ENCODE measurements around the gene FAM111A.

The FAM111A gene

GRCh38 chr11:59191095-59191494 lies 48.4 kb downstream of the FAM111A start:
- H3K27me3 ChIP-seq (ENCODE audit: insufficient read depth, low read length): 0 out of 2 replicates have a peak, but pooled peaks cover 8% of the 10 kb centered on the region
- H2AFZ ChIP-seq (ENCODE audit: low read length, unreplicated experiment): no peak overlapping the region
- no peak overlapping the region for H3K4me3 ChIP-seq (ENCODE audit: low read depth, low read length)
- H3K79me2 ChIP-seq (ENCODE audit: control insufficient read depth, insufficient read depth, low read length, unreplicated experiment): no peaks in the 10 kb centered on the region
- no peaks in the 10 kb centered on the region for H3K4me1 ChIP-seq (ENCODE audit: control insufficient read depth, insufficient read depth, low read length, unreplicated experiment)
- no peaks in the 10 kb centered on the region for H3K36me3 ChIP-seq (ENCODE audit: insufficient read depth, low read length)
- no peak overlapping the region for H3K27ac ChIP-seq (ENCODE audit: low read depth, low read length)

GRCh38 chr11:59191890-59192289 lies 49.2 kb downstream of the FAM111A start:
- no peak overlapping the region for H3K27ac ChIP-seq (ENCODE audit: low read depth, low read length)
- no peaks in the 10 kb centered on the region for H3K79me2 ChIP-seq (ENCODE audit: control insufficient read depth, insufficient read depth, low read length, unreplicated experiment)
- H2AFZ ChIP-seq (ENCODE audit: low read length, unreplicated experiment): no peak overlapping the region
- no peaks in the 10 kb centered on the region for H3K4me1 ChIP-seq (ENCODE audit: control insufficient read depth, insufficient read depth, low read length, unreplicated experiment)
- 0 out of 2 replicates have a peak, but pooled peaks cover 8% of the 10 kb centered on the region for H3K27me3 ChIP-seq (ENCODE audit: insufficient read depth, low read length)
- no peak overlapping the region for H3K4me3 ChIP-seq (ENCODE audit: low read depth, low read length)
- no peaks in the 10 kb centered on the region for H3K36me3 ChIP-seq (ENCODE audit: insufficient read depth, low read length)

- Histone ChIP-seq H3K79me2 (ENCODE audit: control insufficient read depth, insufficient read depth, low read length, unreplicated experiment) (no peaks in the 10 kb centered on the region), H3K4me3 (ENCODE audit: low read depth, low read length) (no peak overlapping the region), H2AFZ (ENCODE audit: low read length, unreplicated experiment) (no peak overlapping the region), H3K36me3 (ENCODE audit: insufficient read depth, low read length) (no peaks in the 10 kb centered on the region), H3K27ac (ENCODE audit: low read depth, low read length) (no peak overlapping the region), H3K27me3 (ENCODE audit: insufficient read depth, low read length) (0 out of 2 replicates have a peak, but pooled peaks cover 8% of the 10 kb centered on the region), H3K4me1 (ENCODE audit: control insufficient read depth, insufficient read depth, low read length, unreplicated experiment) (no peaks in the 10 kb centered on the region)
Observed at GRCh38 chr11:59192446-59193020, 49.9 kb downstream of the FAM111A start.

- Histone ChIP-seq H3K36me3 (ENCODE audit: insufficient read depth, low read length) (no peaks in the 10 kb centered on the region), H2AFZ (ENCODE audit: low read length, unreplicated experiment) (no peak overlapping the region), H3K79me2 (ENCODE audit: control insufficient read depth, insufficient read depth, low read length, unreplicated experiment) (no peaks in the 10 kb centered on the region), H3K4me3 (ENCODE audit: low read depth, low read length) (no peak overlapping the region), H3K4me1 (ENCODE audit: control insufficient read depth, insufficient read depth, low read length, unreplicated experiment) (peaks cover 10% of the 10 kb centered on the region), H3K27ac (ENCODE audit: low read depth, low read length) (no peak overlapping the region), H3K27me3 (ENCODE audit: insufficient read depth, low read length) (0 out of 2 replicates have a peak, but pooled peaks cover 5% of the 10 kb centered on the region)
Observed at GRCh38 chr11:59193587-59194130, 51.0 kb downstream of the FAM111A start.

- Histone ChIP-seq H3K27ac (ENCODE audit: low read depth, low read length) (no peak overlapping the region), H2AFZ (ENCODE audit: low read length, unreplicated experiment) (no peak overlapping the region), H3K4me1 (ENCODE audit: control insufficient read depth, insufficient read depth, low read length, unreplicated experiment) (peaks cover 10% of the 10 kb centered on the region), H3K4me3 (ENCODE audit: low read depth, low read length) (no peak overlapping the region), H3K27me3 (ENCODE audit: insufficient read depth, low read length) (0 out of 2 replicates have a peak, but pooled peaks cover 5% of the 10 kb centered on the region), H3K79me2 (ENCODE audit: control insufficient read depth, insufficient read depth, low read length, unreplicated experiment) (no peaks in the 10 kb centered on the region), H3K36me3 (ENCODE audit: insufficient read depth, low read length) (no peaks in the 10 kb centered on the region)
Observed at GRCh38 chr11:59195586-59195985, 52.9 kb downstream of the FAM111A start.

GRCh38 chr11:59196777-59197176 lies 54.1 kb downstream of the FAM111A start:
- Histone ChIP-seq H3K4me3 (ENCODE audit: low read depth, low read length) (no peak overlapping the region), H3K27ac (ENCODE audit: low read depth, low read length) (no peak overlapping the region), H3K36me3 (ENCODE audit: insufficient read depth, low read length) (no peaks in the 10 kb centered on the region), H3K27me3 (ENCODE audit: insufficient read depth, low read length) (0 out of 2 replicates have a peak, but pooled peaks cover 5% of the 10 kb centered on the region), H3K79me2 (ENCODE audit: control insufficient read depth, insufficient read depth, low read length, unreplicated experiment) (no peaks in the 10 kb centered on the region), H2AFZ (ENCODE audit: low read length, unreplicated experiment) (no peak overlapping the region), H3K4me1 (ENCODE audit: control insufficient read depth, insufficient read depth, low read length, unreplicated experiment) (peaks cover 10% of the 10 kb centered on the region)

GRCh38 chr11:59197991-59198390 lies 55.3 kb downstream of the FAM111A start:
- Histone ChIP-seq H3K79me2 (ENCODE audit: control insufficient read depth, insufficient read depth, low read length, unreplicated experiment) (no peaks in the 10 kb centered on the region), H3K27ac (ENCODE audit: low read depth, low read length) (no peak overlapping the region), H3K36me3 (ENCODE audit: insufficient read depth, low read length) (no peaks in the 10 kb centered on the region), H3K4me1 (ENCODE audit: control insufficient read depth, insufficient read depth, low read length, unreplicated experiment) (peaks cover 10% of the 10 kb centered on the region), H3K27me3 (ENCODE audit: insufficient read depth, low read length) (no peaks in the 10 kb centered on the region), H2AFZ (ENCODE audit: low read length, unreplicated experiment) (no peak overlapping the region), H3K4me3 (ENCODE audit: low read depth, low read length) (no peak overlapping the region)

GRCh38 chr11:59198726-59199125 lies 56.1 kb downstream of the FAM111A start:
- Histone ChIP-seq H2AFZ (ENCODE audit: low read length, unreplicated experiment) (no peak overlapping the region), H3K36me3 (ENCODE audit: insufficient read depth, low read length) (no peaks in the 10 kb centered on the region), H3K27me3 (ENCODE audit: insufficient read depth, low read length) (no peaks in the 10 kb centered on the region), H3K79me2 (ENCODE audit: control insufficient read depth, insufficient read depth, low read length, unreplicated experiment) (no peaks in the 10 kb centered on the region), H3K4me1 (ENCODE audit: control insufficient read depth, insufficient read depth, low read length, unreplicated experiment) (peaks cover 10% of the 10 kb centered on the region), H3K27ac (ENCODE audit: low read depth, low read length) (no peak overlapping the region), H3K4me3 (ENCODE audit: low read depth, low read length) (no peak overlapping the region)

GRCh38 chr11:59199546-59200422 lies 57.1 kb downstream of the FAM111A start:
- H2AFZ ChIP-seq (ENCODE audit: low read length, unreplicated experiment): no peak overlapping the region
- peaks cover 14% of the 10 kb centered on the region for H3K4me1 ChIP-seq (ENCODE audit: control insufficient read depth, insufficient read depth, low read length, unreplicated experiment)
- H3K27ac ChIP-seq (ENCODE audit: low read depth, low read length): no peak overlapping the region
- no peaks in the 10 kb centered on the region for H3K27me3 ChIP-seq (ENCODE audit: insufficient read depth, low read length)
- no peaks in the 10 kb centered on the region for H3K36me3 ChIP-seq (ENCODE audit: insufficient read depth, low read length)
- H3K79me2 ChIP-seq (ENCODE audit: control insufficient read depth, insufficient read depth, low read length, unreplicated experiment): no peaks in the 10 kb centered on the region
- H3K4me3 ChIP-seq (ENCODE audit: low read depth, low read length): no peak overlapping the region

GRCh38 chr11:59200423-59200746 lies 57.7 kb downstream of the FAM111A start:
- Histone ChIP-seq H3K27ac (ENCODE audit: low read depth, low read length) (no peak overlapping the region), H3K36me3 (ENCODE audit: insufficient read depth, low read length) (no peaks in the 10 kb centered on the region), H3K79me2 (ENCODE audit: control insufficient read depth, insufficient read depth, low read length, unreplicated experiment) (no peaks in the 10 kb centered on the region), H3K27me3 (ENCODE audit: insufficient read depth, low read length) (no peaks in the 10 kb centered on the region), H2AFZ (ENCODE audit: low read length, unreplicated experiment) (no peak overlapping the region), H3K4me1 (ENCODE audit: control insufficient read depth, insufficient read depth, low read length, unreplicated experiment) (peaks cover 19% of the 10 kb centered on the region), H3K4me3 (ENCODE audit: low read depth, low read length) (no peak overlapping the region)
